Rectal smooth muscle tissue (tissue), 1 donor: Measurements from ENCODE around the gene GATA6.
"Not testable (repeated sequence)": the region's sequence is repeated elsewhere in the genome, so short reads cannot be mapped to it uniquely, and the experiment has no call there.

Experiments used
- H3K27ac ChIP-seq: one replicate; pipeline ENCODE4 v1.7.0; 2013; ENCODE audit warnings: low read depth, low read length, inconsistent platforms
- H3K27me3 ChIP-seq: one replicate; pipeline ENCODE4 v1.7.0; 2013; ENCODE audit warnings: low read length; ENCODE audit not compliant: control insufficient read depth, insufficient read depth
- H3K36me3 ChIP-seq: one replicate; pipeline ENCODE4 v1.7.0; 2013; ENCODE audit warnings: low read length; ENCODE audit not compliant: control insufficient read depth, insufficient read depth
- H3K4me1 ChIP-seq: one replicate; pipeline ENCODE4 v1.7.0; 2013; ENCODE audit warnings: low read length; ENCODE audit not compliant: control insufficient read depth, insufficient read depth
- H3K4me3 ChIP-seq: one replicate; pipeline ENCODE4 v1.7.0; 2013; ENCODE audit warnings: low read length
- H3K9ac ChIP-seq: one replicate; pipeline ENCODE4 v1.7.0; 2013; ENCODE audit warnings: low read length

The GATA6 gene

GRCh38 chr18:22188559-22189267 lies 19.3 kb downstream of the GATA6 start:
- peaks cover 2% of the 10 kb centered on the region for H3K36me3 ChIP-seq
- H3K4me3 ChIP-seq: no peak overlapping the region
- H3K4me1 ChIP-seq: no peaks in the 10 kb centered on the region
- H3K9ac ChIP-seq: no peak overlapping the region
- no peak overlapping the region for H3K27ac ChIP-seq
- no peaks in the 10 kb centered on the region for H3K27me3 ChIP-seq

- no peaks in the 10 kb centered on the region for H3K4me1 ChIP-seq
- peaks cover 2% of the 10 kb centered on the region for H3K36me3 ChIP-seq
- H3K27ac ChIP-seq: no peak overlapping the region
- no peaks in the 10 kb centered on the region for H3K27me3 ChIP-seq
- H3K9ac ChIP-seq: no peak overlapping the region
- no peak overlapping the region for H3K4me3 ChIP-seq
Measured at GRCh38 chr18:22189449-22190166, 20.2 kb downstream of the GATA6 start.

- Histone ChIP-seq H3K27ac (no peak overlapping the region), H3K27me3 (no peaks in the 10 kb centered on the region), H3K4me3 (no peak overlapping the region), H3K9ac (no peak overlapping the region), H3K4me1 (no peaks in the 10 kb centered on the region), H3K36me3 (peaks cover 2% of the 10 kb centered on the region)
Measured at GRCh38 chr18:22191346-22191695, 21.9 kb downstream of the GATA6 start.

- no peak overlapping the region for H3K4me3 ChIP-seq
- no peaks in the 10 kb centered on the region for H3K4me1 ChIP-seq
- H3K27me3 ChIP-seq: no peaks in the 10 kb centered on the region
- no peak overlapping the region for H3K27ac ChIP-seq
- no peak overlapping the region for H3K9ac ChIP-seq
- H3K36me3 ChIP-seq: peaks cover 2% of the 10 kb centered on the region
Measured at GRCh38 chr18:22191923-22192322, 22.5 kb downstream of the GATA6 start.

GRCh38 chr18:22193466-22193865 lies 24.1 kb downstream of the GATA6 start:
- no peak overlapping the region for H3K9ac ChIP-seq
- H3K4me1 ChIP-seq: no peaks in the 10 kb centered on the region
- H3K27ac ChIP-seq: peak overlapping the region; percentile 25
- no peaks in the 10 kb centered on the region for H3K27me3 ChIP-seq
- peaks cover 2% of the 10 kb centered on the region for H3K36me3 ChIP-seq
- no peak overlapping the region for H3K4me3 ChIP-seq

GRCh38 chr18:22194151-22194598 lies 24.8 kb downstream of the GATA6 start:
- H3K27ac ChIP-seq: peak overlapping the region; percentile 25
- no peak overlapping the region for H3K4me3 ChIP-seq
- H3K9ac ChIP-seq: no peak overlapping the region
- H3K36me3 ChIP-seq: no peaks in the 10 kb centered on the region
- H3K4me1 ChIP-seq: no peaks in the 10 kb centered on the region
- no peaks in the 10 kb centered on the region for H3K27me3 ChIP-seq

GRCh38 chr18:22195052-22195451 lies 25.7 kb downstream of the GATA6 start:
- Histone ChIP-seq H3K4me1 (no peaks in the 10 kb centered on the region), H3K36me3 (no peaks in the 10 kb centered on the region), H3K4me3 (no peak overlapping the region), H3K27me3 (no peaks in the 10 kb centered on the region), H3K9ac (no peak overlapping the region), H3K27ac (no peak overlapping the region)

GRCh38 chr18:22196943-22197342 lies 27.6 kb downstream of the GATA6 start:
- H3K4me3 ChIP-seq, H3K27me3 ChIP-seq, H3K27ac ChIP-seq, H3K4me1 ChIP-seq, H3K36me3 ChIP-seq, H3K9ac ChIP-seq: not testable (repeated sequence)

- no peaks in the 10 kb centered on the region for H3K4me1 ChIP-seq
- H3K36me3 ChIP-seq: peaks cover 4% of the 10 kb centered on the region
- no peaks in the 10 kb centered on the region for H3K27me3 ChIP-seq
- H3K4me3 ChIP-seq: no peak overlapping the region
- H3K27ac ChIP-seq: no peak overlapping the region
- no peak overlapping the region for H3K9ac ChIP-seq
Measured at GRCh38 chr18:22197668-22198067, 28.3 kb downstream of the GATA6 start.

- H3K4me3 ChIP-seq: no peak overlapping the region
- peaks cover 4% of the 10 kb centered on the region for H3K36me3 ChIP-seq
- H3K27me3 ChIP-seq: no peaks in the 10 kb centered on the region
- no peaks in the 10 kb centered on the region for H3K4me1 ChIP-seq
- no peak overlapping the region for H3K27ac ChIP-seq
- H3K9ac ChIP-seq: no peak overlapping the region
Measured at GRCh38 chr18:22198163-22198562, 28.8 kb downstream of the GATA6 start.

- no peaks in the 10 kb centered on the region for H3K27me3 ChIP-seq
- H3K4me3 ChIP-seq: no peak overlapping the region
- no peak overlapping the region for H3K9ac ChIP-seq
- no peak overlapping the region for H3K27ac ChIP-seq
- peaks cover 4% of the 10 kb centered on the region for H3K36me3 ChIP-seq
- H3K4me1 ChIP-seq: no peaks in the 10 kb centered on the region
Measured at GRCh38 chr18:22199005-22199404, 29.6 kb downstream of the GATA6 start.

- no peaks in the 10 kb centered on the region for H3K27me3 ChIP-seq
- H3K4me1 ChIP-seq: no peaks in the 10 kb centered on the region
- no peak overlapping the region for H3K9ac ChIP-seq
- H3K36me3 ChIP-seq: peaks cover 4% of the 10 kb centered on the region
- no peak overlapping the region for H3K4me3 ChIP-seq
- H3K27ac ChIP-seq: no peak overlapping the region
Measured at GRCh38 chr18:22200611-22201225, 31.3 kb downstream of the GATA6 start.
